Measurements from ENCODE around the gene TSPAN4. TPM values are rescaled to one million over a fixed set of nuclear protein-coding genes. Genes with fewer than 3 reads are reported as not detected.
A peak's percentile ranks its signal among the peaks of the same experiment; 100 is the strongest.

The TSPAN4 gene
- total and polyA plus RNA-seq, 2 of the 13 experiments (the other 11 are each of a cell fraction or from before 2014, with no cell fraction given) = 31.7 to 68.3 TPM

- TF ChIP-seq ZNF407 (CRISPR knock-in tag; IDR thresholded peaks at IDR 0.05; ENCODE audit: not compliant biosample characterization) = no peak
- no peak for TF ChIP-seq KAT7 (CRISPR knock-in tag; IDR thresholded peaks at IDR 0.05; ENCODE audit: borderline replicate concordance)
- no peak for TF ChIP-seq RORA (CRISPR knock-in tag; IDR thresholded peaks at IDR 0.05)
- peak; percentile 63; the same call in 1 of the 2 replicates for TF ChIP-seq SNAPC2 (CRISPR knock-in tag; IDR thresholded peaks at IDR 0.05)
- TF ChIP-seq ZNF30 (CRISPR knock-in tag; IDR thresholded peaks at IDR 0.05) = no peak
- TF ChIP-seq PRDM15 (CRISPR knock-in tag; IDR thresholded peaks at IDR 0.05) = no peak
- TF ChIP-seq ZFP1 (CRISPR knock-in tag; IDR thresholded peaks at IDR 0.05) = no peak
- no peak for TF ChIP-seq HNRNPH1 (optimal IDR thresholded peaks at IDR 0.05; ENCODE audit: low read depth, low read length)
- no peak for TF ChIP-seq PRDM4 (CRISPR knock-in tag; IDR thresholded peaks at IDR 0.05; ENCODE audit: borderline replicate concordance)
- TF ChIP-seq NFYB (CRISPR knock-in tag; IDR thresholded peaks at IDR 0.05) = no peak
- no peak for TF ChIP-seq ONECUT2 (CRISPR knock-in tag; IDR thresholded peaks at IDR 0.05)
- no peak for TF ChIP-seq ZMYM4 (CRISPR knock-in tag; IDR thresholded peaks at IDR 0.05)
Observed at GRCh38 chr11:795634-796564, 46.8 kb upstream of the TSPAN4 start (continued).
